Transverse colon (tissue), 3 donors: Measurements from ENCODE around the gene BMP4.

ENCODE experiments used
- CTCF ChIP-seq, 5 experiments: fragments of 200-600 bp in 3 of 5; fragments of 450-650 bp in 2 of 5; sonication (generic) in 3 of 5; IDR thresholded peaks; 1 replicate in 2 of 5; 2 replicates in 3 of 5; pipeline ENCODE4 v1.5.1; 2016 to 2017; ENCODE audit warnings: antibody characterized with exemption in 5 of 5, inconsistent platforms in 3 of 5, mild to moderate bottlenecking in 2 of 5, moderate library complexity in 1 of 5
- POLR2A ChIP-seq: fragments of 450-650 bp; IDR thresholded peaks from one replicate; pipeline ENCODE4 v1.6.1; 2016; ENCODE audit warnings: antibody characterized with exemption, mild to moderate bottlenecking, moderate library complexity

GRCh38 chr14:53900499-53900898 lies 56.1 kb downstream of the BMP4 start:
- no peak for TF ChIP-seq CTCF (IDR thresholded peaks at IDR 0.05)
- no peak for TF ChIP-seq POLR2A
